ENCODE results near the gene RALGDS. TPM values are rescaled to one million over a fixed set of nuclear protein-coding genes. Genes with fewer than 3 reads are reported as not detected.

RALGDS gene
- total RNA-seq, 1 donor from 2014 or later: 39.9 TPM

GRCh38 chr9:133162861-133163503 is 41.9 kb upstream of the RALGDS start:
- TF ChIP-seq CTCF (IDR thresholded peaks at IDR 0.05; ENCODE audit: insufficient read depth, low read length, poor library complexity, severe bottlenecking): no peak
- H3K27me3 ChIP-seq (ENCODE audit: control insufficient read depth, insufficient read depth, low read length): peaks cover 4% of the 10 kb centered on the region
- no peak for DNase-seq (ENCODE audit: low read depth)
- no peaks in the 10 kb centered on the region for H3K36me3 ChIP-seq (ENCODE audit: control insufficient read depth, insufficient read depth, low read length)
- peak overlapping the region; percentile 53 for H3K4me3 ChIP-seq (ENCODE audit: low read depth, low read length)

- no peak for TF ChIP-seq CTCF (IDR thresholded peaks at IDR 0.05; ENCODE audit: insufficient read depth, low read length, poor library complexity, severe bottlenecking)
- H3K4me3 ChIP-seq (ENCODE audit: low read depth, low read length): no peak overlapping the region
- no peak for DNase-seq (ENCODE audit: low read depth)
- H3K27me3 ChIP-seq (ENCODE audit: control insufficient read depth, insufficient read depth, low read length): peaks cover 4% of the 10 kb centered on the region
- H3K36me3 ChIP-seq (ENCODE audit: control insufficient read depth, insufficient read depth, low read length): no peaks in the 10 kb centered on the region
These were observed 40.5 kb upstream of the RALGDS start for GRCh38 chr9:133161547-133161950.

- peak; percentile 66 for TF ChIP-seq CTCF (IDR thresholded peaks at IDR 0.05; ENCODE audit: insufficient read depth, low read length, poor library complexity, severe bottlenecking)
- H3K4me3 ChIP-seq (ENCODE audit: low read depth, low read length): no peak overlapping the region
- H3K27me3 ChIP-seq (ENCODE audit: control insufficient read depth, insufficient read depth, low read length): peaks cover 4% of the 10 kb centered on the region
- DNase-seq (ENCODE audit: low read depth): no peak
- no peaks in the 10 kb centered on the region for H3K36me3 ChIP-seq (ENCODE audit: control insufficient read depth, insufficient read depth, low read length)
These were observed 39.9 kb upstream of the RALGDS start for GRCh38 chr9:133160742-133161546.

- Histone ChIP-seq H3K36me3 (ENCODE audit: control insufficient read depth, insufficient read depth, low read length) (no peaks in the 10 kb centered on the region), H3K4me3 (ENCODE audit: low read depth, low read length) (no peak overlapping the region), H3K27me3 (ENCODE audit: control insufficient read depth, insufficient read depth, low read length) (peaks cover 4% of the 10 kb centered on the region)
- DNase-seq (ENCODE audit: low read depth): no peak
- TF ChIP-seq CTCF (IDR thresholded peaks at IDR 0.05; ENCODE audit: insufficient read depth, low read length, poor library complexity, severe bottlenecking): no peak
These were observed 37.7 kb upstream of the RALGDS start for GRCh38 chr9:133158695-133159094.

GRCh38 chr9:133155156-133155555 is 34.1 kb upstream of the RALGDS start:
- H3K36me3 ChIP-seq (ENCODE audit: control insufficient read depth, insufficient read depth, low read length): no peaks in the 10 kb centered on the region
- DNase-seq (ENCODE audit: low read depth): no peak
- no peaks in the 10 kb centered on the region for H3K27me3 ChIP-seq (ENCODE audit: control insufficient read depth, insufficient read depth, low read length)
- no peak for TF ChIP-seq CTCF (IDR thresholded peaks at IDR 0.05; ENCODE audit: insufficient read depth, low read length, poor library complexity, severe bottlenecking)
- no peak overlapping the region for H3K4me3 ChIP-seq (ENCODE audit: low read depth, low read length)
